ENCODE data around the gene PXDN. TPM values are rescaled to one million over a fixed set of nuclear protein-coding genes. Genes with fewer than 3 reads are reported as not detected.

Gene PXDN
- total RNA-seq, 2 donors from 2014 or later, result 29.5 to 40.8 TPM

DNA sequence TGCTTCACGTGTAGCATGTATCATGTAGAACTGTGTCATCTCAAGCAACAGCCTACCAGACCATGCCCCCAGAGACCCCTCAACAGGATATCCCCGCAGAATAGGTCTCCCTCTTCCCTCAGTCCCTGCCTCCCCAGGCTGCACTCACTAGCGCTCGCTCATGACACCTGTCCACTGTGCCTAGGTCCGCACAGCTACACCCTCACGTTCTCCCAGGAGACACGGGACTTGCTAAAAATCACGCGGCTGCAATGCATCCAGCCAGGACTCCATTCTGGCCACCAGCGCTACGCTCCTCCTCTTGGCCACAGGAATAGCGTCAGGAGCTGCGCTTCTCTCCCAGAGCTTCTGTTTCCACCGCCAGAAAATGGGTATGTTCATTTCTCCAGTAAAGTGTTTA is 2.5 kb downstream of the PXDN start:
- no peaks in the 10 kb centered on the region for H3K27me3 ChIP-seq (replicated peaks; ENCODE audit: insufficient read depth)
- H3K36me3 ChIP-seq, result no peaks in the 10 kb centered on the region
- WGBS, result 97% methylated on average over 14 of the region's 14 CpGs
- H3K9me3 ChIP-seq, result no peaks in the 10 kb centered on the region
- no peaks in the 10 kb centered on the region for H3K4me1 ChIP-seq (replicated peaks)
- intact Hi-C loops (cut with DNase I), result loop anchor here (2.0 to 10.0 kb wide), 5 partner anchors 65 to 1067 kb away; partner anchors contain the start of gene TMEM18
- no peak overlapping the region for H3K4me3 ChIP-seq
- H3K27ac ChIP-seq, result no peak overlapping the region
- DNase-seq (ENCODE audit: low spot score), result no peak
- TF ChIP-seq POLR2AphosphoS5 (IDR thresholded peaks at IDR 0.05) (no peak), POLR2A (IDR thresholded peaks at IDR 0.05) (no peak)
- TF ChIP-seq, protein P1, sequence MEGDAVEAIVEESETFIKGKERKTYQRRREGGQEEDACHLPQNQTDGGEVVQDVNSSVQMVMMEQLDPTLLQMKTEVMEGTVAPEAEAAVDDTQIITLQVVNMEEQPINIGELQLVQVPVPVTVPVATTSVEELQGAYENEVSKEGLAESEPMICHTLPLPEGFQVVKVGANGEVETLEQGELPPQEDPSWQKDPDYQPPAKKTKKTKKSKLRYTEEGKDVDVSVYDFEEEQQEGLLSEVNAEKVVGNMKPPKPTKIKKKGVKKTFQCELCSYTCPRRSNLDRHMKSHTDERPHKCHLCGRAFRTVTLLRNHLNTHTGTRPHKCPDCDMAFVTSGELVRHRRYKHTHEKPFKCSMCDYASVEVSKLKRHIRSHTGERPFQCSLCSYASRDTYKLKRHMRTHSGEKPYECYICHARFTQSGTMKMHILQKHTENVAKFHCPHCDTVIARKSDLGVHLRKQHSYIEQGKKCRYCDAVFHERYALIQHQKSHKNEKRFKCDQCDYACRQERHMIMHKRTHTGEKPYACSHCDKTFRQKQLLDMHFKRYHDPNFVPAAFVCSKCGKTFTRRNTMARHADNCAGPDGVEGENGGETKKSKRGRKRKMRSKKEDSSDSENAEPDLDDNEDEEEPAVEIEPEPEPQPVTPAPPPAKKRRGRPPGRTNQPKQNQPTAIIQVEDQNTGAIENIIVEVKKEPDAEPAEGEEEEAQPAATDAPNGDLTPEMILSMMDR (IDR thresholded peaks at IDR 0.05), result no peak

DNA sequence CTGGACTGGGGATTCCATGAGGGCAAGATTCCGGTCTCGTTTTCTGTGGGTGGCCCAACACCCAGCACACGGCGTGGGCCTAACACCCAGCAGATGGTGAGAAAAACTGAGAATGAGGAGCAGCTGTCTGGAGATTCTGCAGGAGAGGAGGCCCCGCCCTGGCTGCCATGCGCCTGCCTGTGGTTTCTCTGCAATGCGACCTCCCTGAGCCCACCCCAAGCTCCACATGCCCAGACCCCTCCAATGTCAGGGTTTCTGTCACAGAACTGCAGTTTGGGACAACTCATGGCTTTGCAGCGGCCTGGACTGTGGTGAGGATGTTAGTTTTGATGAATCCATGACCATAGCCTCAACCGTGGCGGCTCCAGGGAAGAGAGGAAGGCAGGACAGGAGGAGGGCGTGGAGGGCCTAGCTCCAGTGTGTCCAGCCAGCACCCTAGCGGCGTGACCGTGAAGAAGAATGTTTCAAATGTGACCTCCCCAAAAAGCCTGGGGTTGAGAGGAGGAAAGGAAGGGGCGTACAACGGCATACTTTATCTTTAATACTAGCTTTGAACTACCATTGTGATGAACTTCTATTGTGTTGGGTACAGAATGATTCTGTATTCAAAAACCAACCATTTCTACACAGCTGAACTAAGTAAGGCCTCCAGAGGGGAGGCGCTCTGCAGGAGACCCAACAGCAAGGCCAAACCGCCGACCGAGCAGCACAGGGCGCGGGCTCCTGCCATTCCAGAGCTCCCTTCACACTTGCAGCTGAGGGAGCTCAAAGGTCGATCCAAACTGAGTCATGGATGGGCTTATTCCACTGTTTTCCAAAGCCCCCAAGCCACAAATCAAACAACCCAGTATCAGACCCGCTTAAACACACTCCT is 3.4 kb downstream of the PXDN start:
- no peak for TF ChIP-seq POLR2A (IDR thresholded peaks at IDR 0.05)
- TF ChIP-seq POLR2AphosphoS5 (IDR thresholded peaks at IDR 0.05), result no peak
- TF ChIP-seq, protein P1 (IDR thresholded peaks at IDR 0.05), result no peak
- Histone ChIP-seq H3K4me1 (replicated peaks) (no peaks in the 10 kb centered on the region), H3K4me3 (no peak overlapping the region), H3K27me3 (replicated peaks; ENCODE audit: insufficient read depth) (no peaks in the 10 kb centered on the region), H3K9me3 (no peaks in the 10 kb centered on the region), H3K27ac (no peak overlapping the region), H3K36me3 (no peaks in the 10 kb centered on the region)
- intact Hi-C loops (cut with DNase I), result loop anchor here (5.0 to 10.0 kb wide), 3 partner anchors 89 to 1066 kb away; partner anchors contain the start of gene TMEM18
- WGBS, result 90% methylated on average over 24 of the region's 24 CpGs
- DNase-seq (ENCODE audit: low spot score), result no peak

DNA sequence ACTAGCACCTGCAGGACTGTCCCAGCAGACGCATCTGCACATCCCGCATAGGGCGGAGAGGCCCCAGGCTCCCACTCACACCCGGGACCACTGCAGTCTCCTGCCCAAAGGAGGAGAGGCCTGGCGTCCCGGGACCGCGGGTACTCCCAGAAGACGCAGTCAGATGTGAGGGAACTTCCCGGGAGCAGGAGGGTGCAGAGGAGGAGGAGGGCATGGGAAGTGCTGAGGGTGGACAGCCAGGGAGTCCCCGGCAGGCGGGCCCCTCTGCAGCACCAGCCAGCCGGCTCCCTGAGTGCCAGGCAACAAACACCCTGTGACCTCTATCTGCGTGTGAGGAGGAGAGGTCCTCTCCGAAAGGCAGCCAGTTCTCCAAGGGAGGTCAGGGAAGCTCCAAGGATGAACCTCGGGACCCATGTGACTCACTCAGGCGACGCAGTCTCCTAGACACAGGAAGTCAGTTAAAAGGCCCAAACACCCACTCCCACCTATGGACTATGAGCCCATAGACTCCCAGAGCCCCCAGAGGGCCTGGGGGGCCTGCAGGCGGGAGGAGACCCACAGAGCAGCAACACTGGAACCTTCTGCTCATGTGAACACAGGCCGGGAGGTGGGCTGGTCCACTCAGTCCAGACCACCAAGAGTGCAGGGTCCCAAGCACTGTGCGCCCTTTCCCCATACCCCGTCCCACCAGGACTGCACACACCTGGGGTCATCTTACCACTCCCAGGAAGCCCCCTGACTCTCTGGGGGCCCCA is 4.2 kb downstream of the PXDN start:
- WGBS, result 81% methylated on average over 20 of the region's 22 CpGs
- TF ChIP-seq, protein P1 (IDR thresholded peaks at IDR 0.05), result no peak
- no peak for TF ChIP-seq POLR2A (IDR thresholded peaks at IDR 0.05)
- TF ChIP-seq POLR2AphosphoS5 (IDR thresholded peaks at IDR 0.05), result no peak
- H3K4me3 ChIP-seq, result no peak overlapping the region
- H3K4me1 ChIP-seq (replicated peaks), result no peaks in the 10 kb centered on the region
- no peaks in the 10 kb centered on the region for H3K27me3 ChIP-seq (replicated peaks; ENCODE audit: insufficient read depth)
- intact Hi-C loops (cut with DNase I), result loop anchor here (5.0 to 10.0 kb wide), 3 partner anchors 88 to 1065 kb away; partner anchors contain the start of gene TMEM18
- H3K36me3 ChIP-seq, result no peaks in the 10 kb centered on the region
- no peaks in the 10 kb centered on the region for H3K9me3 ChIP-seq
- no peak for DNase-seq (ENCODE audit: low spot score)
- H3K27ac ChIP-seq, result no peak overlapping the region

DNA sequence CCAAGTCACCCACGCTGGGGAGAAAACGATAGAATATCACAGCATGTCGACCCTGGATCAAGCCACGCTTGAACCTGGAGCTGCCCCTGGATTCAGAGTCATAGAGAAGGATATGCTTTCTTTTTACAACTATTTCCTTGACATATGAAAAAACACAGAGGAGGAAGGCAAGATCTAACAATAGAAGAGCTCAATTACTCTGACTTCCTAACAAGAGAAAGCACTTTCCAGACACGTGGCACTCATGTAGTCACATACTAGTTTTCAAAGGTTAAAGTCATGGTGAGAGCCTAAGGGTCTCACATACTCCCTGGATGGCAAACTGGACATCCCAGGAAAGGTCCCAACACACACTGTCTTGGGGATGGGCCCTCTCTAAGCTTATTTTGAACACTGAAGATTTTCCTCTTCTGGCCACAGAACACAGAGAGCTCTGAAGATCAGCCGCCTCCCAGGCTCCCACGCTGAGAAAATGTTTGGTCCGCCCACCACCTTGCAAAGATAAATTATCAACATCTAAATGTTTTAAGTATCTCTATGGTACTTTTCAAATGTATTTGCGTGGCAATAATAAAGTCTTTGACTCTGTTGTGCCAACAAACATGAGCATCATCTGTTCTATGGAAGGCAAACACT is 4.9 kb downstream of the PXDN start:
- DNase-seq (ENCODE audit: low spot score), result no peak
- H3K36me3 ChIP-seq, result no peaks in the 10 kb centered on the region
- H3K9me3 ChIP-seq, result no peaks in the 10 kb centered on the region
- no peaks in the 10 kb centered on the region for H3K4me1 ChIP-seq (replicated peaks)
- H3K4me3 ChIP-seq, result no peak overlapping the region
- no peaks in the 10 kb centered on the region for H3K27me3 ChIP-seq (replicated peaks; ENCODE audit: insufficient read depth)
- intact Hi-C loops (cut with DNase I), result no loop called here
- WGBS, result 72% methylated on average over 9 of the region's 9 CpGs
- TF ChIP-seq, protein P1 (IDR thresholded peaks at IDR 0.05), result no peak
- TF ChIP-seq POLR2A (IDR thresholded peaks at IDR 0.05) (no peak), POLR2AphosphoS5 (IDR thresholded peaks at IDR 0.05) (no peak)
- H3K27ac ChIP-seq, result peak overlapping the region in 1 of 2 donors; percentile 25
